ENCODE measurements around the gene PARVG. TPM values are rescaled to one million over a fixed set of nuclear protein-coding genes. Genes with fewer than 3 reads are reported as not detected.

Gene PARVG
- total and polyA plus RNA-seq, 2 of the 8 experiments (the other 6 are each of a cell fraction or from before 2014, with no cell fraction given) = 0.37 to 1.5 TPM

DNA sequence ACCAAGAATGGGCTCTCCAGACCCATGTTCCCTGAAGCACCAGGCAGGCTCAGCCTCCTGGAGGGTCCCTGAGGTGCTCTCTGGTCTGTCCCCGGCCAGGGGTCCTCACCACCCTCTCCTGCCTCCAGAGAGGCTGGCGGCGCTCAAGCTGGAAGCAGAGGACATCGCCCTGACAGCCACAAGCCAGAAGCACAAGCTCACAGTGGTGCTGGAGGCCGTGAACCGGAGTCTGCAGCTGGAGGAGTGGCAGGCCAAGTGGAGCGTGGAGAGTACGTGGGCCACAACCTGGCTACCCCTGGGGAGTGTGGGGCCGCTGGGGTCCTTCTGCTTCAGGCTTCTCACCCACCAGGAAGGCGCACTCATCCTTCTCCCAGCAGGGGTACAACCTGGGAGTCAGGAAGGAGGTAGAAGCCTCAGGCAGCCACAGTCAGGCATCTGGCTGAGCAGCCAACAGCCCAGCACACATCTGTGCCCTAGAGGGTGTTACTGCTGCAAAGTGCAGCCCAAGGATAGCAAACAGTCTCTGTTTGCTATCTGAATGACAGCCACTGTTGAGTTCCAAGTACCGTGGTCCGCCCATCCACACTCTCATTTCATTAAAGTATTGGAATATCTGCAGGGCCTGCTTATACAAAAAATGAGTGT, 8.4 kb downstream of the PARVG start (continued):
- TF ChIP-seq, protein P1, sequence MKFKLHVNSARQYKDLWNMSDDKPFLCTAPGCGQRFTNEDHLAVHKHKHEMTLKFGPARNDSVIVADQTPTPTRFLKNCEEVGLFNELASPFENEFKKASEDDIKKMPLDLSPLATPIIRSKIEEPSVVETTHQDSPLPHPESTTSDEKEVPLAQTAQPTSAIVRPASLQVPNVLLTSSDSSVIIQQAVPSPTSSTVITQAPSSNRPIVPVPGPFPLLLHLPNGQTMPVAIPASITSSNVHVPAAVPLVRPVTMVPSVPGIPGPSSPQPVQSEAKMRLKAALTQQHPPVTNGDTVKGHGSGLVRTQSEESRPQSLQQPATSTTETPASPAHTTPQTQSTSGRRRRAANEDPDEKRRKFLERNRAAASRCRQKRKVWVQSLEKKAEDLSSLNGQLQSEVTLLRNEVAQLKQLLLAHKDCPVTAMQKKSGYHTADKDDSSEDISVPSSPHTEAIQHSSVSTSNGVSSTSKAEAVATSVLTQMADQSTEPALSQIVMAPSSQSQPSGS (IDR thresholded peaks at IDR 0.05; ENCODE audit: low read length) = no peak
- TF ChIP-seq CREB1 (IDR thresholded peaks at IDR 0.05) = no peak
- TF ChIP-seq ZNF274 (IDR thresholded peaks at IDR 0.05; ENCODE audit: borderline replicate concordance, extremely low read depth, low read length) = no peak
- TF ChIP-seq YY1 (IDR thresholded peaks at IDR 0.05; ENCODE audit: low read depth, low read length) = no peak
- TF ChIP-seq SP2 (IDR thresholded peaks at IDR 0.05; ENCODE audit: low read length) = no peak
